H1 (cell line): ENCODE results near the gene DOCK3. TPM values are rescaled to one million over a fixed set of nuclear protein-coding genes. Genes with fewer than 3 reads are reported as not detected.

ENCODE experiments used
- CTCF ChIA-PET: fragments of 300-600 bp; sonication (Branson Sonifier 250); formaldehyde crosslinking; loops from one replicate; lab custom pipeline; 2021; ENCODE audit not compliant: partially characterized antibody; lab: Charles Lee
- POLR2A ChIA-PET: fragments of 300-600 bp; sonication (Branson Sonifier 250); formaldehyde crosslinking; loops from one replicate; lab custom pipeline; 2021; ENCODE audit warnings: inconsistent platforms; ENCODE audit not compliant: partially characterized antibody; lab: Charles Lee
- DNase-seq, 2 experiments: peaks; one replicate each; pipeline versions ENCODE4 v3.0.0 to v3.0.0-alpha.2; 2010 to 2022; ENCODE audit warnings: low spot score in 2 of 2, low read depth in 1 of 2, mixed read lengths in 1 of 2
- FAIRE-seq: peaks from 2 replicates; lab custom pipeline; 2011; peaks lifted over from hg19 to GRCh38; lab: Jason Lieb, UNC
- H2AFZ ChIP-seq: 2 replicates; pipeline ENCODE4 v1.8.1; 2012; ENCODE audit warnings: low read length, inconsistent platforms
- H2AK5ac ChIP-seq: 2 replicates; pipeline ENCODE4 v1.6.1; 2013; ENCODE audit warnings: low read depth, low read length
- H2BK120ac ChIP-seq: replicated peaks from 2 replicates; pipeline ENCODE3; 2013; ENCODE audit warnings: low read depth, low read length, inconsistent platforms
- H2BK12ac ChIP-seq: 2 replicates; pipeline ENCODE4 v1.6.1; 2013; ENCODE audit warnings: low read depth, low read length
- H2BK15ac ChIP-seq: 2 replicates; pipeline ENCODE4 v1.6.1; 2013; ENCODE audit warnings: low read length
- H2BK20ac ChIP-seq: 2 replicates; pipeline ENCODE4 v1.6.1; 2013; ENCODE audit warnings: low read length
- H2BK5ac ChIP-seq: 2 replicates; pipeline ENCODE4 v1.6.1; 2013; ENCODE audit warnings: low read depth, low read length
- H3K14ac ChIP-seq: 2 replicates; pipeline ENCODE4 v1.6.1; 2013; ENCODE audit warnings: inconsistent platforms; ENCODE audit not compliant: insufficient read length
- H3K18ac ChIP-seq: 2 replicates; pipeline ENCODE4 v1.6.1; 2013; ENCODE audit warnings: low read length; ENCODE audit errors: extremely low read depth
- H3K23ac ChIP-seq: 2 replicates; pipeline ENCODE4 v1.6.1; 2013; ENCODE audit warnings: inconsistent platforms; ENCODE audit not compliant: insufficient read length
- H3K23me2 ChIP-seq: 2 replicates; pipeline ENCODE4 v1.6.1; 2013; ENCODE audit warnings: low read depth, low read length
- H3K27ac ChIP-seq: 2 replicates; pipeline ENCODE4 v1.6.1; 2011; ENCODE audit warnings: low read depth, low read length, inconsistent platforms
- H3K27me3 ChIP-seq, 4 experiments: replicated peaks in 1 of 4; 1 replicate in 1 of 4; 2 replicates in 3 of 4; pipeline versions ENCODE4 v1.6.1 to v1.8.1; 2011 to 2013; ENCODE audit warnings: low read length in 3 of 4, mild to moderate bottlenecking in 3 of 4, inconsistent platforms in 2 of 4, mixed read lengths in 2 of 4, moderate library complexity in 1 of 4; ENCODE audit not compliant: control insufficient read depth in 3 of 4, insufficient read depth in 3 of 4; ENCODE audit errors: extremely low read depth in 1 of 4
- H3K36me3 ChIP-seq, 4 experiments: 2 replicates each; pipeline versions ENCODE4 v1.6.1 to v1.8.1; 2011 to 2013; ENCODE audit warnings: mild to moderate bottlenecking in 4 of 4, low read length in 3 of 4, moderate library complexity in 2 of 4, control low read depth in 1 of 4, inconsistent platforms in 1 of 4; ENCODE audit not compliant: insufficient read depth in 4 of 4, control insufficient read depth in 2 of 4
- H3K4ac ChIP-seq: replicated peaks from 2 replicates; pipeline ENCODE3; 2013; ENCODE audit warnings: low read length, low read depth, mixed read lengths, inconsistent platforms; ENCODE audit not compliant: insufficient read length
- H3K4me1 ChIP-seq, 4 experiments: replicated peaks in 1 of 4; 1 replicate in 1 of 4; 2 replicates in 3 of 4; pipeline versions ENCODE4 v1.6.1 to v1.8.1; 2011 to 2013; ENCODE audit warnings: low read length in 3 of 4, inconsistent platforms in 2 of 4, mixed read lengths in 1 of 4; ENCODE audit not compliant: insufficient read depth in 4 of 4, control insufficient read depth in 3 of 4
- H3K4me2 ChIP-seq, 2 experiments: 2 replicates each; pipeline versions ENCODE4 v1.6.1 to v1.8.1; 2011 to 2013; ENCODE audit warnings: low read depth in 2 of 2, low read length in 2 of 2, control low read depth in 1 of 2, inconsistent platforms in 1 of 2, mild to moderate bottlenecking in 1 of 2; ENCODE audit not compliant: insufficient read depth in 1 of 2
- H3K4me3 ChIP-seq, 4 experiments: fragments of 200-600, 300-600 bp in 1 of 4; sonication (generic), shearing (Covaris generic), sonication (Bioruptor Twin) in 1 of 4; 2 replicates each; pipeline versions ENCODE4 v1.5.1 to v1.8.1; 2011 to 2016; ENCODE audit warnings: low read length in 4 of 4, low read depth in 3 of 4, control low read depth in 2 of 4, inconsistent platforms in 2 of 4, mild to moderate bottlenecking in 2 of 4, mixed read lengths in 1 of 4, moderate library complexity in 1 of 4; ENCODE audit not compliant: insufficient read depth in 2 of 4; ENCODE audit errors: extremely low read depth in 1 of 4
- H3K56ac ChIP-seq: replicated peaks from 2 replicates; pipeline ENCODE3; 2013; ENCODE audit warnings: low read depth, mild to moderate bottlenecking, mixed read lengths, low read length, inconsistent platforms; ENCODE audit not compliant: insufficient read length
- H3K79me1 ChIP-seq: 2 replicates; pipeline ENCODE4 v1.6.1; 2013; ENCODE audit warnings: low read depth, low read length, control low read depth
- H3K79me2 ChIP-seq, 2 experiments: 2 replicates each; pipeline versions ENCODE4 v1.6.1 to v1.8.1; 2012 to 2013; ENCODE audit warnings: low read length in 2 of 2, mild to moderate bottlenecking in 2 of 2, inconsistent platforms in 1 of 2; ENCODE audit not compliant: insufficient read depth in 2 of 2, control insufficient read depth in 1 of 2
- H3K9ac ChIP-seq, 4 experiments: replicated peaks in 1 of 4; 1 replicate in 1 of 4; 2 replicates in 3 of 4; pipeline versions ENCODE4 v1.6.1 to v1.8.1; 2011 to 2013; ENCODE audit warnings: low read depth in 3 of 4, low read length in 3 of 4, control low read depth in 2 of 4, mild to moderate bottlenecking in 2 of 4, moderate library complexity in 2 of 4, inconsistent platforms in 1 of 4; ENCODE audit errors: extremely low read depth in 1 of 4
- H3K9me3 ChIP-seq, 2 experiments: 2 replicates each; pipeline versions ENCODE4 v1.6.1 to v1.8.1; 2012 to 2013; ENCODE audit warnings: mild to moderate bottlenecking in 2 of 2, moderate library complexity in 2 of 2, control low read depth in 1 of 2, inconsistent platforms in 1 of 2, low read depth in 1 of 2, low read length in 1 of 2, mixed read lengths in 1 of 2; ENCODE audit not compliant: insufficient read depth in 2 of 2
- H4K20me1 ChIP-seq, 2 experiments: replicated peaks in 1 of 2; 2 replicates each; pipeline versions ENCODE3 to v1.8.1; 2011 to 2013; ENCODE audit warnings: inconsistent platforms in 2 of 2, low read length in 2 of 2, mild to moderate bottlenecking in 1 of 2; ENCODE audit not compliant: insufficient read depth in 2 of 2, control insufficient read depth in 1 of 2
- H4K5ac ChIP-seq: 2 replicates; pipeline ENCODE4 v1.6.1; 2013; ENCODE audit warnings: low read length, low read depth, mixed read lengths, inconsistent platforms; ENCODE audit not compliant: insufficient read length
- H4K8ac ChIP-seq: 2 replicates; pipeline ENCODE4 v1.8.0; 2013; ENCODE audit warnings: mild to moderate bottlenecking, moderate library complexity, low read length, inconsistent platforms; ENCODE audit not compliant: insufficient read depth; ENCODE audit errors: extremely low read depth
- H4K91ac ChIP-seq: replicated peaks from 2 replicates; pipeline ENCODE3; 2013; ENCODE audit warnings: low read length, mixed read lengths, inconsistent platforms; ENCODE audit not compliant: insufficient read length
- TAF7 ChIP-seq: optimal IDR thresholded peaks from 2 replicates; pipeline ENCODE3; 2011; ENCODE audit warnings: low read depth, mild to moderate bottlenecking, inconsistent platforms, low read length, moderate library complexity, borderline replicate concordance
- WGBS, 2 experiments: shearing (Covaris generic) in 1 of 2; methylation state at CpG; one replicate each; pipeline versions ENCODE4 v1.1.6 to v1.1.7; 2013 to 2015; ENCODE audit warnings: low lambda C conversion rate in 2 of 2, mixed read lengths in 2 of 2, inconsistent platforms in 1 of 2, low coverage in 1 of 2, missing lambda C conversion rate in 1 of 2; ENCODE audit not compliant: insufficient replicate concordance in 2 of 2, insufficient coverage in 1 of 2, insufficient read length in 1 of 2; ENCODE audit errors: extremely low coverage in 1 of 2, missing lambda C conversion rate in 1 of 2; 5-methylcytosine and 5-hydroxymethylcytosine counted together
- polyA plus RNA-seq, 7 experiments: library from polyadenylated mRNA; depleted of rRNA in 3 of 7; stranded (reverse) in 5 of 7; unstranded in 2 of 7; fragments of >200 nt in 5 of 7; fragments of 200-250 nt in 2 of 7; gene quantifications; 1 replicate in 5 of 7; 2 replicates in 1 of 7; 4 replicates in 1 of 7; pipeline versions ENCODE4 v1.2.1 to v1.2.3, GENCODE V29; 2011 to 2013; ENCODE audit warnings: missing spikeins in 2 of 7, mixed read lengths in 2 of 7
- total RNA-seq: library from RNA; stranded (reverse); fragmentation: NEBNext Ultra II Directional; extraction: Animal tissue kit (Norgen Biotek cat#: 25700); gene quantifications from 2 replicates; pipeline ENCODE4 v1.2.1, GENCODE V29; 2021

Gene DOCK3
- total and polyA plus RNA-seq, 2 of the 8 experiments (the other 6 are each of a cell fraction or from before 2014, with no cell fraction given) = 2.7 to 5.0 TPM

DNA sequence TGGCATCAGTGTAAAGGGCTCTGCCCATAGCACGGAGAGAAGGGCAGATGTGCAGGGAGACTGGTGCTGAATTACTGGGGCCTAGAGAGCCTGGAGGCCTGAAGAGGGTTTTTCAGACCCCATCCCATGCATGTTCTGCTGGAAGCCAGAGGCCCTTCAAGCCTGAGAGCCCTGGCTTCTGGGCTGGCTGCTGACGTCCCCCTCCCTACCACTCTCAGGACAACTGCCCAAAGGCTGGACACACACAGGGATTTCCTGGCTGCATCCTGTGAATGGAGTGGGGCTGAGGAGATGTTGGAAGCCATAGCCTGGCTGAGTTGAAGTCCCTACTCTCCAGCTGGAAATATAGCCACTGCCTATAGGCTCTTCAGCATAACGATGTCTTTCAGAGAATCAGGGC, 16.9 kb upstream of the DOCK3 start:
- Histone ChIP-seq H3K9me3 (no peaks in the 10 kb centered on the region), H4K20me1 (peaks cover 0 to 2% of the 10 kb centered on the region in 2 experiments), H3K4ac (no peak overlapping the region), H2AFZ (no peak overlapping the region), H2BK5ac (no peak overlapping the region), H3K27me3 (no peaks in the 10 kb centered on the region; a peak in 1 of 7 replicates), H2BK120ac (no peak overlapping the region), H4K5ac (no peak overlapping the region), H3K18ac (no peak overlapping the region), H3K14ac (no peak overlapping the region), H3K4me2 (no peak overlapping the region), H4K91ac (no peak overlapping the region), H3K9ac (no peak overlapping the region), H3K79me1 (no peaks in the 10 kb centered on the region; the same call in 1 of the 2 replicates), H3K23ac (no peak overlapping the region), H3K4me1 (no peaks in the 10 kb centered on the region), H3K56ac (no peak overlapping the region), H3K27ac (no peak overlapping the region), H2BK20ac (no peak overlapping the region), H2BK15ac (no peak overlapping the region), H3K23me2 (no peaks in the 10 kb centered on the region), H3K36me3 (no peaks in the 10 kb centered on the region), H3K4me3 (no peak overlapping the region), H2AK5ac (no peak overlapping the region), H3K79me2 (no peaks in the 10 kb centered on the region), H2BK12ac (no peak overlapping the region), H4K8ac (no peak overlapping the region)
- FAIRE-seq (no peak), DNase-seq (no peak)
- CTCF ChIA-PET = interaction anchor here (0.8 to 63.8 kb wide), 5 partner anchors 9 to 731 kb away, joined by 3 to 1262 read pairs (median 3); partner anchors contain the start of genes CISH, DOCK3 and MAPKAPK3
- 81% methylated on average over 3 of the region's 3 CpGs; no CpG with 5 or more reads in 1 of the 2 experiments for WGBS, 2 experiments
- POLR2A ChIA-PET = interaction anchor here (1.7 kb wide), 1 partner anchor 39 kb away, joined by 4 read pairs; no protein-coding TSS in a partner anchor
- no peak for TF ChIP-seq TAF7
